Nephron progenitor cell (in vitro differentiated cells): Measurements from ENCODE around the gene KY.

ENCODE experiments used
- DNase-seq: peaks from one replicate; pipeline ENCODE4 v3.0.0; 2021
- H3K27ac Mint-ChIP-seq: 2 replicates; pipeline ENCODE4 v1.8.0; 2021; ENCODE audit warnings: mild to moderate bottlenecking, moderate library complexity, mixed read lengths
- H3K27me3 Mint-ChIP-seq: 2 replicates; pipeline ENCODE4 v1.8.0; 2021; ENCODE audit warnings: mild to moderate bottlenecking, low read depth, mixed read lengths; ENCODE audit not compliant: poor library complexity
- H3K36me3 Mint-ChIP-seq: 2 replicates; pipeline ENCODE4 v1.8.0; 2021; ENCODE audit warnings: low read depth, mixed read lengths
- H3K4me1 Mint-ChIP-seq: 2 replicates; pipeline ENCODE4 v1.8.0; 2021; ENCODE audit warnings: mixed read lengths
- H3K4me3 Mint-ChIP-seq: 2 replicates; pipeline ENCODE4 v1.8.0; 2021; ENCODE audit warnings: mild to moderate bottlenecking, moderate library complexity, mixed read lengths
- H3K9me3 Mint-ChIP-seq: 2 replicates; pipeline ENCODE4 v1.8.0; 2021; ENCODE audit warnings: mild to moderate bottlenecking, moderate library complexity, mixed read lengths
- TF ChIP-seq, protein P1 (sequence below): fragments of 200-600 bp; sonication (generic); IDR thresholded peaks from 2 replicates; pipeline ENCODE4 v1.5.0; 2021; ENCODE audit warnings: antibody characterized with exemption

Gene KY, protein sequence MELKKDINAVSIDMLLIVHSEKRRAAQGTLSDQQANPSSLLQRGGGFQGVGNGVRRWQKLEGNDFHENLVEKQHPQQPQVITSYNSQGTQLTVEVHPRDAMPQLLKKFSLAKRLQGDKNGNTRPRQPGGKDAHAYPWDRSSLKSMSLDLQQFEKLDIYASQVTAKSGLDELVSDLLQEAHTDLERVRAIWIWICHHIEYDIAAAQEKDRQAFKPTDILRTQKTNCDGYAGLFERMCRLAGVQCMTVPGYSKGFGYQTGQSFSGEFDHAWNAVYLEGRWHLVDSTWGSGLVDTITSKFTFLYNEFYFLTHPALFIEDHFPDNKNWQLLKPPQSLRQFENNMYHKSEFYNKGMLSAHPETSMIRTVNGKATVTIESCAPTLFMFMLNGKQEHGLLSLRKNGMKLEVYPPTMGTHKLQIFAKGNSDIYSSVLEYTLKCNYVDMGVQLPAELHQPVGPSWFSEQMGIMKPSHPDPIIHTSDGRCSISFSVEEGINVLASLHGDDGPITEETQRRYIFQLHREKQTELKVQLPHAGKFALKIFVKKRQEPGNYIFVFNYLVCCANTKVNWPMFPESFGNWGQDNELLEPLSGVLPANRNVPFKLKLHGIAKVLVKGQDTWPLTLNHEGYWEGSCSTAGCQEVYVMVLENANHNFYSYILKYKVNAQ

DNA sequence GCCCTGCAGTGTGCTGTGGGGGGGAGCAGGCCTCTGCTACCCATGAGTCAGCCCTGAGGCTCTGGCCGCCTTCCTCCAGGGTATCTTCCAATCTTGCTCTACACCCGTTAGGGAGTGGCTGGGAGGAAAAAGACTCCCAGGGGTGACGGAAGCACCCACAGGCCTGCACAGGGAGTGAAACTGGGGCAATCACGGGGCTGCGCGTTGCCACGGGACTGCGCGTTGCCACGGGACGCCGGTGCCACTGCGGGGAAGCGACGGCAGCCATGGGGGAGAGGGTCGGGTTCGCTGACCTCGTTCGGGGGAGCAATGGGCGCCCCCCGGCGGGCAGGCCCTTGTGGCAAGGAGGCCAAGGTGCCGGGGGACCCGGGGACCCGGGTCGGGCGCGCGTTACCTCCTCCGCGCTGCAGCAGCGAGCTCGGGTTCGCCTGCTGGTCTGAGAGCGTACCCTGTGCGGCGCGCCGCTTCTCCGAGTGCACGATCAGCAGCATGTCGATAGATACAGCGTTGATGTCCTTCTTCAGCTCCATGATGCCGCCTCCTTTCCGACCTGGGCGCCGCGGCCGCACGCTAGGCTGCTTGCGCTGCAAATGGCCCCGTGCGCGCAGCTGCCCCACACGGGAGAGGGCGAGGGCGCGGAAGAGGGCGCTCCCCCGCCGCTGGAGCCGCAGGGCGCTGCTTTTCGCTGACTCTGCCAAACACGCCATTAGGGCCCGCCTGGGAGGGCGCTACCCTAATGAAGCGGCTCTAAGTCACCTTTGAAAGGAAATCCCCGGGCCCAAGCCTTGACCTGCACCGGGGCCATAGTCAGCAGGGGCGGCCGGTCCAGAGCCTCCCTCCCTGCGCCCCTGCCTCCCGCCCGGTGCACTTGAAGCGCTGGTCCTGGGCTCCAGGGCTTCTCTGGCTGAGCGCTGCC lies at the start of gene KY:
TSS of gene KY (minus strand) at position 592 of the 916 bp plus-strand sequence. CDS start at position 530, 62 bp downstream.
- no peak within 1 kb of the TSS for H3K27ac Mint-ChIP-seq
- H3K4me1 Mint-ChIP-seq: peaks cover 7% of the 10 kb centered on the region
- H3K27me3 Mint-ChIP-seq: peaks cover 90% of the 10 kb centered on the region
- no peaks in the 10 kb centered on the region for H3K36me3 Mint-ChIP-seq
- H3K9me3 Mint-ChIP-seq: no peaks in the 10 kb centered on the region
- peak; percentile 77 for DNase-seq
- peak within 1 kb of the TSS; percentile 85 for H3K4me3 Mint-ChIP-seq
- TF ChIP-seq, protein P1, sequence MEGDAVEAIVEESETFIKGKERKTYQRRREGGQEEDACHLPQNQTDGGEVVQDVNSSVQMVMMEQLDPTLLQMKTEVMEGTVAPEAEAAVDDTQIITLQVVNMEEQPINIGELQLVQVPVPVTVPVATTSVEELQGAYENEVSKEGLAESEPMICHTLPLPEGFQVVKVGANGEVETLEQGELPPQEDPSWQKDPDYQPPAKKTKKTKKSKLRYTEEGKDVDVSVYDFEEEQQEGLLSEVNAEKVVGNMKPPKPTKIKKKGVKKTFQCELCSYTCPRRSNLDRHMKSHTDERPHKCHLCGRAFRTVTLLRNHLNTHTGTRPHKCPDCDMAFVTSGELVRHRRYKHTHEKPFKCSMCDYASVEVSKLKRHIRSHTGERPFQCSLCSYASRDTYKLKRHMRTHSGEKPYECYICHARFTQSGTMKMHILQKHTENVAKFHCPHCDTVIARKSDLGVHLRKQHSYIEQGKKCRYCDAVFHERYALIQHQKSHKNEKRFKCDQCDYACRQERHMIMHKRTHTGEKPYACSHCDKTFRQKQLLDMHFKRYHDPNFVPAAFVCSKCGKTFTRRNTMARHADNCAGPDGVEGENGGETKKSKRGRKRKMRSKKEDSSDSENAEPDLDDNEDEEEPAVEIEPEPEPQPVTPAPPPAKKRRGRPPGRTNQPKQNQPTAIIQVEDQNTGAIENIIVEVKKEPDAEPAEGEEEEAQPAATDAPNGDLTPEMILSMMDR: no peak

DNA sequence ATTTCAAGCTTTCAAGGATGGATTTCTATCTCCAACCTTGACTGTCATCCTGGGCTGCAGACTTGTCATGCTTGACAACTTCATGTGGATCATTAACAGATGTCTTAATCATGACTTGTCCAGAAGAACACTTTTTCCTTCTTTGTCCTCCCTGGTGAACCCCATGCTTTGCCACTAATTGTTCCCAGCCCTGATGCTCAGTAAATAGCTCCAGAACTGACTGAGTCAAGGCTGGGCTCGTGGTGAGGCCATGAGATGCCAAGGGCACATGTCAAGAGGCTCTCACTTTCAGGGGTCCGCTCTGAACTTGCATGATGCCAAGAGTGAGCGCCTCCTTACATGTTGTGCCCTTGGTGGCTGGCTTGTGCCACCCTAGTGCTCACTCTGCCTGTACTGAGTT lies 48.9 kb upstream of the KY start:
- peaks cover 3% of the 10 kb centered on the region for H3K9me3 Mint-ChIP-seq
- TF ChIP-seq, protein P1: no peak
- H3K36me3 Mint-ChIP-seq: no peaks in the 10 kb centered on the region
- DNase-seq: no peak
- H3K4me1 Mint-ChIP-seq: no peaks in the 10 kb centered on the region
- peaks cover 26% of the 10 kb centered on the region for H3K27me3 Mint-ChIP-seq
- no peak overlapping the region for H3K4me3 Mint-ChIP-seq
- no peak overlapping the region for H3K27ac Mint-ChIP-seq

DNA sequence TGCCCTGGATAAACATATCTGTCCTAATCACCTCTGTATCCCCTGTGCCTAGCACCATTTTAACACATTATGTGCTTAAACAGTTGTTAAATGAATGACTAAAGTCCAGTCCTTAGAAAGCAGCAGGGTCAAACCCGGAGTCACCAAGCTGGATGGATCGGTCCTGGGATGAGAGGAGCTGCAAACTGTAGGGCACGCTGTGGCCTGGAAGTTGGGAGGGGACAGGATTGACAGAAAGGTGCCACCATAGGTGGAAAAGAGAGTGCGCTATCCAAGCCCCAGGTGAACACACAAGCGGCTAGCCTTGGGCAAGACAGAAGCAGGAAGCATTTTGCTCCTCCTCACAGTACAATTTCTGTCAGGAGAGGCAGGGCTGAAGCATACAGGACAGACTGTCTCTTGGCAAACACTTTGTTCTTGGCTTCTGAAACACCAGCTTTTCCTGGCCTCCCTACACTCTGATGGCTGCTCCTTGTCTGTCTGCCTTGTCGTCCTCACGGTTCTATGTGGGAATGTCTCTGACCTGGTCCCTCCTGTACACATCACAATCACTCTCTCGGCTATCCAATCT lies 48.4 kb upstream of the KY start:
- TF ChIP-seq, protein P1: no peak
- no peak overlapping the region for H3K4me3 Mint-ChIP-seq
- no peaks in the 10 kb centered on the region for H3K4me1 Mint-ChIP-seq
- H3K27me3 Mint-ChIP-seq: peaks cover 26% of the 10 kb centered on the region
- no peak for DNase-seq
- no peaks in the 10 kb centered on the region for H3K36me3 Mint-ChIP-seq
- H3K9me3 Mint-ChIP-seq: peaks cover 3% of the 10 kb centered on the region
- H3K27ac Mint-ChIP-seq: no peak overlapping the region

DNA sequence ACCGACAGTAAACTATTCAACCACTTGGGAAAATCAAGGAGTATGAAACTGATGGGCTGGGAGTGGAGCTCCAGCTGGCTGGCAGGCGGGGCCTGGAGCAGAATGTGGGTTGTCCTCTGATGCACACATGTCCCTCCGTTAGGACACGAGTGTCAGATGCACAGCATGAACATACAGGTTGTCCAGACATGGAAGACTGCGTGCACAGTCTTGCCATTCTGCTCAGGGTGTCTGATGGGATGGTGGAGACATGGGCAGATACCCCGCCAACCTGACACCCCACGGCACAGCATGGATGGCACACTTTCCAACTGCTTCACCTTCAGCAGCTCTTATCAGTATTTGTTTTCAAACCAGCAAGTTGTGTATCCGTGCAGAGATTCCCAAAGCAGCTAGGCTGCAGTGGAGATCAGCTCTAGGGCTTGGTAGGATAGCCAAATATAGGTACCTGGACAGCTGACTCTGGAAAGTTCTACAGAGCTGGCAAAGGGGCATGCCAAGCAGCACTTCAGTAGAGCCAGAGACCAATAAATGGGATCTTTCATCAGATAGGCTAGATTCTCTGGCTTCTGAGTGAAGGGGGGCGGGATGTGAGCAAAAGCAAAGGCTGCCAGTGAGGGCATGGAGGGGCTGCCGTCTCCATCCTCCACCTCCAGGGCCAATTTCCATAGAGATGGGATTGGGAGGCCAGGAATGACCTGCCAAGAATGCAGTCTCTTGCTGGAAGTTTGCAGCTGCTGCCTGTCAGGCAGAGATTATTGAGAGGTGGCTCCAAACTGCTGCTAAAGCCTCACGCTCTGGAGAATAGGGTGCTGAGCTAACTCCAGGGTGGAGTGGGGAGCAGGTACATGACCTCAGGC lies 47.2 kb upstream of the KY start:
- H3K4me1 Mint-ChIP-seq: no peaks in the 10 kb centered on the region
- no peaks in the 10 kb centered on the region for H3K36me3 Mint-ChIP-seq
- TF ChIP-seq, protein P1: no peak
- H3K27ac Mint-ChIP-seq: no peak overlapping the region
- peaks cover 3% of the 10 kb centered on the region for H3K9me3 Mint-ChIP-seq
- peaks cover 21% of the 10 kb centered on the region for H3K27me3 Mint-ChIP-seq
- no peak overlapping the region for H3K4me3 Mint-ChIP-seq
- no peak for DNase-seq

DNA sequence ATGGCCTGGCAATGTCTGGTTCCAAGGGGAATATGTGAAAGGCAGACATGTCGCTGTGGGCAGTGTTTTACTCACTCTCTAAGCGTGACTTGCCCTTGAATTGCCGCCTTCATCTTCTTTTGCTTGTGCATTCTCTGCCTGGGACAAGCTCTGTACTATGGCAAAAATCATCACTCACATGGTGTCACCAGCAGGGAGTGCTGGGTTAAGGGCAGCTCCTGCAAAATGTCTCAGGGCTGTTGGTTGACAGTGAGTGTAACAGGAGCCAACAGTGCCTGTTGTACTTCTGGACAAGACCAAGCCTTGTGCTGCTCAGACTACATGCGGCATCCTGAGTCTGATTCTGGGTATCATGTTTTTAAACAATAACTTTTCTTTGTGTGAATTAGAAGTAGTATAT lies 45.3 kb upstream of the KY start:
- DNase-seq: no peak
- Mint-ChIP-seq H3K27ac (no peak overlapping the region), H3K27me3 (peaks cover 12% of the 10 kb centered on the region), H3K36me3 (no peaks in the 10 kb centered on the region), H3K9me3 (no peaks in the 10 kb centered on the region), H3K4me3 (no peak overlapping the region), H3K4me1 (no peaks in the 10 kb centered on the region)
- TF ChIP-seq, protein P1: no peak
